Sigmoid colon (tissue), 7 donors: ENCODE measurements around the gene RPS6KA2. TPM values are rescaled to one million over a fixed set of nuclear protein-coding genes. Genes with fewer than 3 reads are reported as not detected.

Experiments
- DNase-seq: peaks from one replicate; pipeline ENCODE4 v3.0.0-alpha.2; 2019
- H3K27ac ChIP-seq, 4 donors: fragments of 200-600 bp; sonication (generic); one replicate each; pipeline ENCODE4 v1.5.1; 2016 to 2019; ENCODE audit warnings: mild to moderate bottlenecking in 1 of 4
- H3K27me3 ChIP-seq, 3 donors: fragments of 200-600 bp; sonication (generic); one replicate each; pipeline ENCODE4 v1.5.1; 2019; ENCODE audit warnings: mild to moderate bottlenecking in 1 of 3
- H3K36me3 ChIP-seq, 4 donors: fragments of 200-600 bp; sonication (generic); one replicate each; pipeline ENCODE4 v1.5.1; 2016 to 2019
- H3K4me1 ChIP-seq, 4 donors: fragments of 200-600 bp; sonication (generic); one replicate each; pipeline ENCODE4 v1.5.1; 2017 to 2019
- H3K4me3 ChIP-seq, 4 donors: fragments of 200-600 bp; sonication (generic); one replicate each; pipeline ENCODE4 v1.5.1; 2017 to 2019; ENCODE audit warnings: mild to moderate bottlenecking in 2 of 4, moderate library complexity in 1 of 4
- H3K9me3 ChIP-seq, 4 donors: fragments of 200-600 bp in 3 of 4; sonication (generic) in 3 of 4; one replicate each; pipeline versions ENCODE4 v1.5.1 to v1.6.1; 2013 to 2019
- CTCF ChIP-seq, 4 experiments: fragments of 450-650 bp in 3 of 4; fragments of 200-600 bp in 1 of 4; IDR thresholded peaks; one replicate each; pipeline ENCODE4 v1.5.1; 2016 to 2019; ENCODE audit warnings: antibody characterized with exemption in 4 of 4, mild to moderate bottlenecking in 3 of 4, moderate library complexity in 2 of 4
- EP300 ChIP-seq, 4 donors: sonication (generic); formaldehyde crosslinking; IDR thresholded peaks; one replicate each; pipeline ENCODE4 v1.6.1; 2017; ENCODE audit warnings: antibody characterized with exemption in 4 of 4
- POLR2A ChIP-seq, 2 donors: fragments of 450-650 bp; IDR thresholded peaks; one replicate each; pipeline ENCODE4 v1.6.1; 2016; ENCODE audit warnings: antibody characterized with exemption in 2 of 2, mild to moderate bottlenecking in 2 of 2, moderate library complexity in 2 of 2
- POLR2AphosphoS5 ChIP-seq, 4 donors: sonication (generic); formaldehyde crosslinking; IDR thresholded peaks; one replicate each; pipeline ENCODE4 v1.6.1; 2017; ENCODE audit warnings: antibody characterized with exemption in 4 of 4
- WGBS, 2 donors: extraction: QIAGEN DNeasy Blood & Tissue Kit; methylation state at CpG; one replicate each; pipeline ENCODE4 v1.1.7; 2013; 5-methylcytosine and 5-hydroxymethylcytosine counted together
- intact Hi-C: fragments of 100-400 bp; cut with DNase I; formaldehyde crosslinking; loops from one replicate; pipeline ENCODE4 v1.15.1; 2023
- polyA plus RNA-seq, 3 donors: library from polyadenylated mRNA; stranded (reverse); fragments of 200-250 nt; gene quantifications; one replicate each; pipeline ENCODE4 v1.2.3, GENCODE V29; 2013
- total RNA-seq, 4 donors: library from RNA; depleted of rRNA; stranded (reverse); fragments of >200 nt; gene quantifications; one replicate each; pipeline ENCODE4 v1.1.0, GENCODE V29; 2016
- donor health status: healthy with polysubstance abuse.
- donor health status: Bipolar disorder and iron deficiency.
- donor health status: healthy.

Gene RPS6KA2
- total and polyA plus RNA-seq, 7 donors: 6.5 to 44.7 (median 27.8) TPM

GRCh38 chr6:166459906-166460305 is 167.1 kb downstream of the RPS6KA2 start:
- Histone ChIP-seq H3K36me3 (peaks cover 0 to 15% (median 3%) of the 10 kb centered on the region in 4 donors), H3K4me1 (peaks cover 0 to 2% (median 0%) of the 10 kb centered on the region in 4 donors), H3K27ac (no peak overlapping the region), H3K27me3 (no peaks in the 10 kb centered on the region), H3K4me3 (no peak overlapping the region), H3K9me3 (no peaks in the 10 kb centered on the region)
- 95 to 96% methylated on average over 10 of the region's 10 CpGs for WGBS, 2 donors
- intact Hi-C loops: loop anchor here (10.0 kb wide), 1 partner anchor 235 kb away; no protein-coding TSS in a partner anchor
- TF ChIP-seq POLR2AphosphoS5 (IDR thresholded peaks at IDR 0.05) (no peak), CTCF (IDR thresholded peaks at IDR 0.05) (no peak), EP300 (IDR thresholded peaks at IDR 0.05) (no peak), POLR2A (IDR thresholded peaks at IDR 0.05) (no peak)
- no peak for DNase-seq

- Histone ChIP-seq H3K9me3 (no peaks in the 10 kb centered on the region), H3K27ac (no peak overlapping the region), H3K4me3 (no peak overlapping the region), H3K27me3 (no peaks in the 10 kb centered on the region), H3K36me3 (peaks cover 0 to 15% (median 3%) of the 10 kb centered on the region in 4 donors), H3K4me1 (no peaks in the 10 kb centered on the region)
- intact Hi-C loops: no loop called here
- 89 to 90% methylated on average over 8 of the region's 8 CpGs for WGBS, 2 donors
- TF ChIP-seq CTCF (IDR thresholded peaks at IDR 0.05): no peak
- TF ChIP-seq POLR2A (IDR thresholded peaks at IDR 0.05): no peak
- no peak for TF ChIP-seq EP300 (IDR thresholded peaks at IDR 0.05)
- TF ChIP-seq POLR2AphosphoS5 (IDR thresholded peaks at IDR 0.05): no peak
- DNase-seq: no peak
Observed at GRCh38 chr6:166459272-166459671, 167.8 kb downstream of the RPS6KA2 start.

- Histone ChIP-seq H3K9me3 (no peaks in the 10 kb centered on the region), H3K27ac (no peak overlapping the region), H3K36me3 (peaks cover 0 to 11% (median 3%) of the 10 kb centered on the region in 4 donors), H3K4me3 (no peak overlapping the region), H3K27me3 (no peaks in the 10 kb centered on the region), H3K4me1 (no peaks in the 10 kb centered on the region)
- intact Hi-C loops: no loop called here
- WGBS, 2 donors: 57 to 68% methylated on average over 6 of the region's 6 CpGs
- no peak for DNase-seq
- TF ChIP-seq EP300 (IDR thresholded peaks at IDR 0.05) (no peak), POLR2A (IDR thresholded peaks at IDR 0.05) (no peak), POLR2AphosphoS5 (IDR thresholded peaks at IDR 0.05) (no peak), CTCF (IDR thresholded peaks at IDR 0.05) (no peak)
Observed at GRCh38 chr6:166456395-166457156, 170.5 kb downstream of the RPS6KA2 start.

- no peaks in the 10 kb centered on the region for H3K27me3 ChIP-seq
- no peaks in the 10 kb centered on the region for H3K9me3 ChIP-seq
- no peak for TF ChIP-seq POLR2A (IDR thresholded peaks at IDR 0.05)
- no peak for TF ChIP-seq POLR2AphosphoS5 (IDR thresholded peaks at IDR 0.05)
- TF ChIP-seq CTCF (IDR thresholded peaks at IDR 0.05): no peak
- TF ChIP-seq EP300 (IDR thresholded peaks at IDR 0.05): no peak
- 95% methylated on average over 25 of the region's 25 CpGs for WGBS, 2 donors
- no peak overlapping the region for H3K4me3 ChIP-seq
- H3K4me1 ChIP-seq: no peaks in the 10 kb centered on the region
- H3K36me3 ChIP-seq: peaks cover 0 to 11% (median 3%) of the 10 kb centered on the region in 4 donors
- H3K27ac ChIP-seq: no peak overlapping the region
- intact Hi-C loops: no loop called here
- DNase-seq: no peak
Observed at GRCh38 chr6:166454692-166455515, 172.1 kb downstream of the RPS6KA2 start.
